Ishikawa (cell line): ENCODE measurements around the gene FCRLB.

ENCODE experiments used
- FOXM1 ChIP-seq: IDR thresholded peaks from 2 replicates; pipeline ENCODE4 v1.6.1; 2012; ENCODE audit warnings: low read depth, borderline replicate concordance
- REST ChIP-seq: IDR thresholded peaks from 2 replicates; pipeline ENCODE4 v1.6.1; 2012; ENCODE audit warnings: low read depth, mild to moderate bottlenecking

- TF ChIP-seq FOXM1 = no peak
- TF ChIP-seq REST = no peak
Measured at GRCh38 chr1:161688946-161689345, 32.4 kb upstream of the FCRLB start.
